AG08395 (cell line): ENCODE measurements around the gene ANKRD24.
"Not testable (repeated sequence)": the region's sequence is repeated elsewhere in the genome, so short reads cannot be mapped to it uniquely, and the experiment has no call there.

ENCODE experiments used
- DNase-seq: peaks from one replicate; pipeline ENCODE4 v3.0.0; 2012; ENCODE audit warnings: mixed read lengths, low spot score

Gene ANKRD24

GRCh38 chr19:4267901-4268815, 85.7 kb downstream of the ANKRD24 start:
- DNase-seq, result peak; percentile 1

DNA sequence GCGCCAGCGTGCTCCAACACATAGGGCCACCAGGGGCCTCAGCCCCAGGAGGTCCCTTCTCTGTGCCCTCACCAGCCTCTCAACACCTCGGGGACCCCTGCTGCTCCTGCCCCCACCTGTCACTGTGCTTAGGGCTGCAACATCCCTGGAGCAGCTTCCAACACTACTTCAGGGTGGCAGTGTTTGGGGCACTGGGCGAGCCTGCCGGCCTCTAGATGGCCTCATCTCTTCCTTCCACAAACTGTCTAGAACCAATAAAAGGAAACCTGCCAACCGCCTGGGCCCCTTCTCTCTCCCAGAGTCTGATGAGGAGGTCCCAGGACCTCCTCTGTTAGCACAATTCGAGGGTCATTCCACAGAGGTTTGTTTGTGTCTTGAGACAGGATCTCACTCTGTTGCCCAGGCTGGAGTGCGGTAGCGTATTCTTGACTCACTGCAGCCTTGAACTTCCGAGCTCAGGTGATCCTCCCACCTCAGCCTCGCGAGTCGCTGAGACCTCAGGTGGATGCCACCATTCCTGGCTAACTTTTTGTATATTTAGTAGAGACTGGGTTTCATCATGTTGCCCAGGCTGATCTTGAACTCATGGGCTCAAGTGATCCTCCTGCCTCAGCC, 86.4 kb downstream of the ANKRD24 start:
- peak; percentile 1 for DNase-seq

DNA sequence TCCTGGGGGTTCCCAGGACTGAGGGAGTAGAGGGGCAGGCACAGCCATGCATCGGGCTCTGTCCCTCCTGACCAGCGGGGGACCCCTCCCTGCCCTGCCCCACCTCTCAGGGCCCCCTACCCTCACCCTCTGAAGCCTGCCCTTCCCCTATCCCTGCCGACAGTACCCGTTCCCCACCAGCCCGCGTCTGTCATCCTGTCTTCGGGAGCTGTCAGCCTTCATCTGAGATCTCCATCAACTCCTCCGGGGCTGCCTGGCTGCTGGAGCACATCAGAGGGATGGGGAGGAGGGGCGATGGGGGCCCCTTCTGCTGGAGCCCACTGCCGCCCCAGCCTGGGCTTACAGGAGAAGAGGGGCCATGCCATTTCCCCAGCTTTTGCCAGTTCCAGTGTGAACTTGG, 90.4 kb downstream of the ANKRD24 start:
- no peak for DNase-seq

DNA sequence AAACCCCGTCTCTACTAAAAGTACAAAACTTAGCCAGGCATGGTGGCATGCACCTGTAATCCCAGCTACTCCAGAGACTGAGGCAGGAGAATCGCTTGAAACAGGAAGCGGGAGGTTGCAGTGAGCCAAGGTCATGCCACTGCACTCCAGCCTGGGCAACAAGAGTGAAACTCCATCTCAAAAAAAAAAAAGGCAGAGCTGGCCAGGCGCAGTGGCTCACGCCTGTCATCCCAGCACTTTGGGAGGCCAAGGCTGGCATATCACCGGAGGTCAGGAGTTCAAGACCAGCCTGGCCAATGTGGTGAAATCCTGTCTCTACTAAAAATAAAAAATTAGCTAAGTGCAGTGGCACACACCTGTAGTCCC, 91.8 kb downstream of the ANKRD24 start:
- DNase-seq, result not testable (repeated sequence)
